Measurements from ENCODE around the gene CHST8. TPM values are rescaled to one million over a fixed set of nuclear protein-coding genes. Genes with fewer than 3 reads are reported as not detected.

Gene CHST8
- polyA plus RNA-seq, 1 of the 3 experiments (the other 2 are of a cell fraction): 0.05 TPM

GRCh38 chr19:33678796-33679585 lies 57.2 kb downstream of the CHST8 start:
- Histone ChIP-seq H3K36me3 (replicated peaks in 1 of 2; ENCODE audit: control insufficient read depth in 1 of 2, insufficient read depth in 2 of 2, low read length in 1 of 2) (no peaks in the 10 kb centered on the region), H3K9ac (no peak overlapping the region), H3K4me2 (no peak overlapping the region), H3K4me3 (ENCODE audit: low read depth in 2 of 2, low read length in 1 of 2) (no peak overlapping the region), H3K79me2 (ENCODE audit: insufficient read depth) (no peaks in the 10 kb centered on the region), H4K20me1 (ENCODE audit: insufficient read depth) (no peaks in the 10 kb centered on the region), H3K27ac (ENCODE audit: low read depth in 2 of 2, low read length in 1 of 2) (no peak overlapping the region), H3K27me3 (ENCODE audit: insufficient read depth) (no peaks in the 10 kb centered on the region), H3K9me3 (no peaks in the 10 kb centered on the region), H2AFZ (ENCODE audit: low read depth) (no peak overlapping the region), H3K4me1 (ENCODE audit: control insufficient read depth in 1 of 2, insufficient read depth in 2 of 2, low read depth in 1 of 2, low read length in 1 of 2) (peaks cover 0 to 45% of the 10 kb centered on the region in 2 experiments; a peak in 1 of 4 replicates), H3K9me2 (no peaks in the 10 kb centered on the region), H3F3A (replicated peaks; ENCODE audit: insufficient read depth) (no peaks in the 10 kb centered on the region)
- ChIA-PET POLR2A (no interaction called here), CTCF (interaction anchor here (0.6 to 2.3 kb wide), 13 partner anchors 9 to 441 kb away, joined by 3 to 11 read pairs (median 5); no protein-coding TSS in a partner anchor)
- DNase-seq: peak; percentile 37
- TF ChIP-seq RAD21 (IDR thresholded peaks at IDR 0.05; ENCODE audit: low read length) (peak; percentile 38; the same call in 1 of the 2 replicates), SMC3 (IDR thresholded peaks at IDR 0.05; ENCODE audit: low read depth, low read length) (no peak), RCOR1 (IDR thresholded peaks at IDR 0.05; ENCODE audit: low read length) (no peak)
- WGBS (ENCODE audit: low lambda C conversion rate): 34% methylated on average over 12 of the region's 12 CpGs

- POLR2A ChIA-PET: no interaction called here
- H3K4me3 ChIP-seq (ENCODE audit: low read depth in 2 of 2, low read length in 1 of 2): no peak overlapping the region
- H3K4me2 ChIP-seq: no peak overlapping the region
- CTCF ChIA-PET: interaction anchor here (1.0 to 2.3 kb wide), 7 partner anchors 22 to 263 kb away, joined by 3 to 11 read pairs (median 8); no protein-coding TSS in a partner anchor
- no peaks in the 10 kb centered on the region for H3K27me3 ChIP-seq (ENCODE audit: insufficient read depth)
- DNase-seq: no peak
- peaks cover 0 to 39% of the 10 kb centered on the region in 2 experiments; a peak in 1 of 4 replicates for H3K4me1 ChIP-seq (ENCODE audit: control insufficient read depth in 1 of 2, insufficient read depth in 2 of 2, low read depth in 1 of 2, low read length in 1 of 2)
- H3K9me2 ChIP-seq: no peaks in the 10 kb centered on the region
- H3K79me2 ChIP-seq (ENCODE audit: insufficient read depth): no peaks in the 10 kb centered on the region
- no peak overlapping the region for H3K27ac ChIP-seq (ENCODE audit: low read depth in 2 of 2, low read length in 1 of 2)
- TF ChIP-seq TAF1 (IDR thresholded peaks at IDR 0.05; ENCODE audit: borderline replicate concordance, low read depth, low read length) (no peak), NFIC (IDR thresholded peaks at IDR 0.05; ENCODE audit: borderline replicate concordance) (no peak), RAD21 (IDR thresholded peaks at IDR 0.05; ENCODE audit: low read length) (no peak), FOXJ3 (CRISPR knock-in tag; IDR thresholded peaks at IDR 0.05) (no peak), PBX3 (IDR thresholded peaks at IDR 0.05) (no peak), EZH2phosphoT487 (IDR thresholded peaks at IDR 0.05; ENCODE audit: borderline replicate concordance, low read depth) (no peak), RCOR1 (IDR thresholded peaks at IDR 0.05; ENCODE audit: low read length) (no peak), REST (IDR thresholded peaks at IDR 0.05; ENCODE audit: low read depth, low read length) (no peak), JUND (IDR thresholded peaks at IDR 0.05) (no peak)
- WGBS (ENCODE audit: low lambda C conversion rate): 44% methylated on average over 5 of the region's 5 CpGs
- no peaks in the 10 kb centered on the region for H4K20me1 ChIP-seq (ENCODE audit: insufficient read depth)
- H3K36me3 ChIP-seq (replicated peaks in 1 of 2; ENCODE audit: control insufficient read depth in 1 of 2, insufficient read depth in 2 of 2, low read length in 1 of 2): no peaks in the 10 kb centered on the region
- no peak overlapping the region for H2AFZ ChIP-seq (ENCODE audit: low read depth)
- no peak overlapping the region for H3K9ac ChIP-seq
- H3F3A ChIP-seq (replicated peaks; ENCODE audit: insufficient read depth): no peaks in the 10 kb centered on the region
- H3K9me3 ChIP-seq: no peaks in the 10 kb centered on the region
Observed at GRCh38 chr19:33679696-33680095, 57.9 kb downstream of the CHST8 start.

Data from SK-N-SH (cell line).